ENCODE data around the gene KLHL11. TPM values are rescaled to one million over a fixed set of nuclear protein-coding genes. Genes with fewer than 3 reads are reported as not detected.

Gene KLHL11
- total RNA-seq (2014; rRNA removed; shearing (Covaris generic)) = 18.5 and 19.7 TPM in 2 replicates
- polyA plus RNA-seq (2015; cell fraction: cytosol; rRNA removed) = 6.2 and 10.8 TPM in 2 replicates
- polyA plus RNA-seq (2015; cell fraction: nucleus; rRNA removed) = 4.5 and 5.7 TPM in 2 replicates

DNA sequence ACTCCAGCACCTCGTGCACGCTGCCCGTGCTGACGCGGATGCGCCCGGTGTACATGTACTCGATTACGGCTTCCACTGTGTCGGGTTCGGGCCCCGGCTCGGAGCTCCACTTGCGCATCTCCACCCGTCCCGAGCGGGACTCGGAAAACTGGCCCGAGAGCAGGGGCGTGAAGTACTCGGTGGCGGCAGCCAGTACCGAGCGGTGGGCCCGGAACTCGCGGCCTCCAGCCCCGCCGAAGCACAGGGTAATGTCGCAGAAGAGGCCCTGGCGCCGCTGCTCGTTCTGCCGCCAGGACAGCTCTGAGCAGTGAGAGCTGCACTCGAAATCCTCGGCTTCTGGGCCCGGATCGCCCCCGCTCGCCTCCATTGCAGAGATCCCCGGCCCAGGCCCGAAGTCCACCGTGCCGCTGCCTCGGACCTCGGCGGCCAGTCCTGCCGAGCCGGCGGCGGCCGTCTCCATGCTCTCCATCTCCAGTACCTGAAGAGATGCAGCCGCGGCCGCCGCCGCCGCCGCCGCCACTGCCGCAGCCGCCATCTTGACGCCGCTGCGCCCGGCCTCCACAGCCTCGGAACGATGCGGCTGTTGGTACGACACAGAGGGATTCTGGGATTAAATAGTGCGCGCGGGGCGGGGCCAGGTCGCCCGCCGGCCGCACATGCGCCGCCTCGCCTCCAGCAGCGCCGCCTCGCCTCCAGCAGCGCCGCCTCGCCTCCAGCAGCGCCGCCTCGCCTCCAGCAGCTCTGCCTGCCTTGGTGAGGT lies at the start of gene KLHL11:
Gene KLHL11, minus strand, starts transcription at position 588 of the 760 bp plus-strand sequence. Its CDS starts 53 bp downstream, at position 535.
- DNase-seq (ENCODE audit: low read depth, low spot score) = peak; percentile 88
- in situ Hi-C loops (cut with HindIII; ENCODE audit: low pct_unique_long_range_greater_than_20kb, low sequenced_read_pairs) = no loop called here

- in situ Hi-C loops (cut with HindIII; ENCODE audit: low pct_unique_long_range_greater_than_20kb, low sequenced_read_pairs) = no loop called here
- DNase-seq (ENCODE audit: low read depth, low spot score) = no peak
These were observed 49.8 kb upstream of the KLHL11 start for GRCh38 chr17:41915020-41915419.

- DNase-seq (ENCODE audit: low read depth, low spot score) = no peak
These were observed 49.1 kb upstream of the KLHL11 start for GRCh38 chr17:41914358-41914766.

GRCh38 chr17:41913798-41914197 lies 48.6 kb upstream of the KLHL11 start:
- DNase-seq (ENCODE audit: low read depth, low spot score) = no peak
- in situ Hi-C loops (cut with HindIII; ENCODE audit: low pct_unique_long_range_greater_than_20kb, low sequenced_read_pairs) = no loop called here

More at GRCh38 chr17:41914358-41914766, 49.1 kb upstream of the KLHL11 start:
- in situ Hi-C loops (cut with HindIII; ENCODE audit: low pct_unique_long_range_greater_than_20kb, low sequenced_read_pairs) = no loop called here

GRCh38 chr17:41912925-41913324 lies 47.7 kb upstream of the KLHL11 start:
- in situ Hi-C loops (cut with HindIII; ENCODE audit: low pct_unique_long_range_greater_than_20kb, low sequenced_read_pairs) = no loop called here
- no peak for DNase-seq (ENCODE audit: low read depth, low spot score)

DNA sequence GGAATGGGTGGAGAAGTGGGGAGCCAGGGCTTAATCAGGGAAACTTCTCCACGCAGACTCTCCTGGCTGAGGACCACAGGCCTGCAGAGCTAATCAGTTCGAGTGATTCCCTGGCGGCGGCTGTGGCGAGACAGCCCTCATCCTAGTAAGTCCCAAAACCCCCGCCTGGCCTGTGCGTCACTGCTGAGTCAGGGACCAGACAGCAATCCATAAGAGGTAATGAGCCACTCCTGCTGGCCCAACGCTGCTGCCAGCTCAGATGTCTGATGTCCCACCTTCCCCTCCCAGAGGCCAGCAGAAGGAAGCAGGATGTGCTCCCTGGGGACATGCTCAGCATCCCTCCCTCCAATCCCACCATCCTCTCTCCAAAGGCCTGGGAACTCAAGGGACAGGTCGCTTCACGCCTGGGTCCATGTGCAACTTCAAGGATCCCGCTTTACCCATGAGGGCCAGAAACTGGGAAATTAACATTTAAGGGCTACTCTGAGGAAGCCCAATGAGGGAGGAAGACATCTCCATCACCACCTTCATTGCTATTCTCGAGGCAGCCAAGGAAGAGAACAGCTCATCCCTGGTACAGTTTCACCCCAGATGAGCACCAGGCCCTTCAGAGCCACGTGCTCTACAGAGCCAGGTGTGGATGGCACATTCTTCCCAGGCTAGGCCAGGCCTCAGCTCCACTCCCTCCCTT lies 45.6 kb upstream of the KLHL11 start:
- in situ Hi-C loops (cut with HindIII; ENCODE audit: low pct_unique_long_range_greater_than_20kb, low sequenced_read_pairs) = no loop called here
- DNase-seq (ENCODE audit: low read depth, low spot score) = no peak

- in situ Hi-C loops (cut with HindIII; ENCODE audit: low pct_unique_long_range_greater_than_20kb, low sequenced_read_pairs) = no loop called here
- DNase-seq (ENCODE audit: low read depth, low spot score) = no peak
These were observed 43.9 kb upstream of the KLHL11 start for GRCh38 chr17:41909088-41909487.

- in situ Hi-C loops (cut with HindIII; ENCODE audit: low pct_unique_long_range_greater_than_20kb, low sequenced_read_pairs) = no loop called here
- DNase-seq (ENCODE audit: low read depth, low spot score) = no peak
These were observed 42.7 kb upstream of the KLHL11 start for GRCh38 chr17:41907633-41908539.

- in situ Hi-C loops (cut with HindIII; ENCODE audit: low pct_unique_long_range_greater_than_20kb, low sequenced_read_pairs) = no loop called here
These were observed 41.9 kb upstream of the KLHL11 start for GRCh38 chr17:41907185-41907556.

GRCh38 chr17:41906465-41907184 lies 41.4 kb upstream of the KLHL11 start:
- in situ Hi-C loops (cut with HindIII; ENCODE audit: low pct_unique_long_range_greater_than_20kb, low sequenced_read_pairs) = no loop called here

More at GRCh38 chr17:41907185-41907556, 41.9 kb upstream of the KLHL11 start:
- DNase-seq (ENCODE audit: low read depth, low spot score) = no peak

GRCh38 chr17:41905172-41905571 lies 39.9 kb upstream of the KLHL11 start:
- in situ Hi-C loops (cut with HindIII; ENCODE audit: low pct_unique_long_range_greater_than_20kb, low sequenced_read_pairs) = no loop called here

More at GRCh38 chr17:41906465-41907184, 41.4 kb upstream of the KLHL11 start:
- no peak for DNase-seq (ENCODE audit: low read depth, low spot score)

GRCh38 chr17:41904242-41904841 lies 39.1 kb upstream of the KLHL11 start:
- no peak for DNase-seq (ENCODE audit: low read depth, low spot score)
- in situ Hi-C loops (cut with HindIII; ENCODE audit: low pct_unique_long_range_greater_than_20kb, low sequenced_read_pairs) = no loop called here

More at GRCh38 chr17:41905172-41905571, 39.9 kb upstream of the KLHL11 start:
- no peak for DNase-seq (ENCODE audit: low read depth, low spot score)

GRCh38 chr17:41901646-41902045 lies 36.4 kb upstream of the KLHL11 start:
- no peak for DNase-seq (ENCODE audit: low read depth, low spot score)
- in situ Hi-C loops (cut with HindIII; ENCODE audit: low pct_unique_long_range_greater_than_20kb, low sequenced_read_pairs) = no loop called here

DNA sequence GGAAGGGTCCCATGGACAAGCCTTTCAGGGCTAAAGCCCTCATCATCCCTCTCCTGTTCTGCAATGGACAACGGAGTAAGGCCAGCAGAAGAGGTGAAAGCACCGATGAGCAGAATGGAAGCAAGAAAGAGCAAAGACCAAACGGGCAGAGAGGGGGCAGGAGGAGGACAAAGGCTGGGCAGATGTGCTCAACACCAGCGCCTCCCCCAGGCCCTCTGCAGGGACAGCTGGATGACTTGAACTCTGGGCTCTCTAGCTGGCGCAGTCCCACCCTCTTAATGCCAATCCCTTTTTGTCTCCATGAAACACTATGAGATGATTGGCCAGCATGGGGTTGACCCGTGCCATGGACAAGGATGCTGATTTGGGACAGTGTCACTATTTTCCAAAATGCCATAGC lies 31.5 kb upstream of the KLHL11 start:
- in situ Hi-C loops (cut with HindIII; ENCODE audit: low pct_unique_long_range_greater_than_20kb, low sequenced_read_pairs) = no loop called here
- DNase-seq (ENCODE audit: low read depth, low spot score) = no peak

GRCh38 chr17:41895617-41896016 lies 30.4 kb upstream of the KLHL11 start:
- no peak for DNase-seq (ENCODE audit: low read depth, low spot score)
- in situ Hi-C loops (cut with HindIII; ENCODE audit: low pct_unique_long_range_greater_than_20kb, low sequenced_read_pairs) = no loop called here

GRCh38 chr17:41894791-41895331 lies 29.6 kb upstream of the KLHL11 start:
- in situ Hi-C loops (cut with HindIII; ENCODE audit: low pct_unique_long_range_greater_than_20kb, low sequenced_read_pairs) = no loop called here
- DNase-seq (ENCODE audit: low read depth, low spot score) = no peak
